GM12878 (cell line): Measurements from ENCODE around the gene RALGAPA1. TPM values are rescaled to one million over a fixed set of nuclear protein-coding genes. Genes with fewer than 3 reads are reported as not detected.

Experiments
- ATAC-seq: fragments of 200-7000 bp; cut with Tn5 transposase; 3 replicates; pipeline ENCODE4 v1.9.1; 2020; ENCODE audit warnings: mild to moderate bottlenecking, moderate library complexity
- BruUV-seq: library from RNA; stranded (reverse); fragments of 400-500 nt; replicated peaks from 2 replicates; lab custom pipeline; 2021; lab: Mats Ljungman, UMichigan
- CTCF ChIA-PET: fragments of 300-600 bp; sonication (Branson Sonifier 250); formaldehyde crosslinking; extraction: SDS; loops from one replicate; lab custom pipeline; 2021; ENCODE audit warnings: inconsistent platforms; lab: Yijun Ruan, JAX
- POLR2A ChIA-PET: fragments of 350-600 bp; formaldehyde crosslinking; extraction: SDS; loops from one replicate; lab custom pipeline; 2021; ENCODE audit warnings: inconsistent platforms; lab: Charles Lee
- RAD21 ChIA-PET: fragments of 300-600 bp; sonication (Branson Sonifier 250); formaldehyde crosslinking; loops from one replicate; lab custom pipeline; 2023; ENCODE audit warnings: antibody characterized with exemption; ENCODE audit not compliant: unreplicated experiment; lab: Charles Lee
- SMC1A ChIA-PET: fragments of 300-600 bp; sonication (Branson Sonifier 250); formaldehyde crosslinking; loops from one replicate; lab custom pipeline; 2023; ENCODE audit not compliant: unreplicated experiment, uncharacterized antibody; lab: Charles Lee
- DNase-seq: peaks from one replicate; pipeline ENCODE4 v3.0.0-alpha.2; 2011; ENCODE audit warnings: low read depth, low spot score
- FAIRE-seq: peaks from 3 replicates; lab custom pipeline; 2011; peaks lifted over from hg19 to GRCh38; lab: Jason Lieb, UNC
- H2AFZ ChIP-seq: 2 replicates; pipeline ENCODE4 v1.6.0; 2011; ENCODE audit warnings: low read depth, low read length, control low read depth; ENCODE audit not compliant: control insufficient read depth
- H3K27ac ChIP-seq: 2 replicates; pipeline ENCODE4 v1.5.1; 2011; ENCODE audit warnings: control low read depth; ENCODE audit not compliant: control insufficient read depth, insufficient read depth
- H3K27me3 ChIP-seq, 2 experiments: replicated peaks in 1 of 2; 2 replicates each; pipeline versions ENCODE4 v1.6.0 to v1.6.1; 2011; ENCODE audit warnings: low read length in 1 of 2; ENCODE audit not compliant: control insufficient read depth in 2 of 2, insufficient read depth in 2 of 2
- H3K36me3 ChIP-seq, 2 experiments: 2 replicates each; pipeline ENCODE4 v1.5.1; 2011; ENCODE audit warnings: low read length in 1 of 2; ENCODE audit not compliant: control insufficient read depth in 2 of 2, insufficient read depth in 2 of 2
- H3K4me1 ChIP-seq: 2 replicates; pipeline ENCODE4 v1.6.1; 2011; ENCODE audit warnings: mild to moderate bottlenecking, low read length, moderate library complexity, mixed read lengths; ENCODE audit not compliant: control insufficient read depth, insufficient read depth
- H3K4me2 ChIP-seq: 2 replicates; pipeline ENCODE4 v1.6.0; 2011; ENCODE audit warnings: control low read depth; ENCODE audit not compliant: control insufficient read depth, insufficient read depth
- H3K4me3 ChIP-seq: fragments of 200-600 bp; sonication (generic); 2 replicates; pipeline ENCODE4 v1.5.1; 2016
- H3K79me2 ChIP-seq: 2 replicates; pipeline ENCODE4 v1.6.0; 2011; ENCODE audit warnings: low read length; ENCODE audit not compliant: control insufficient read depth, insufficient read depth
- H3K9ac ChIP-seq: 2 replicates; pipeline ENCODE4 v1.8.0; 2011; ENCODE audit warnings: low read length, control low read depth, mixed read lengths; ENCODE audit not compliant: control insufficient read depth, insufficient read depth
- H3K9me3 ChIP-seq: replicated peaks from 3 replicates; pipeline ENCODE4 v1.5.1; 2011; ENCODE audit warnings: mild to moderate bottlenecking, low read length; ENCODE audit not compliant: control insufficient read depth, insufficient read depth
- H4K20me1 ChIP-seq: 2 replicates; pipeline ENCODE4 v1.6.0; 2011; ENCODE audit not compliant: control insufficient read depth, insufficient read depth
- ATF2 ChIP-seq: IDR thresholded peaks from 2 replicates; pipeline ENCODE4 v1.6.1; 2012; ENCODE audit warnings: low read length, inconsistent platforms
- ATF3 ChIP-seq: IDR thresholded peaks from 2 replicates; pipeline ENCODE4 v1.6.1; 2011; ENCODE audit warnings: low read depth, mild to moderate bottlenecking, low read length, moderate library complexity, borderline replicate concordance; ENCODE audit errors: extremely low read depth
- E4F1 ChIP-seq: fragments of 450-650 bp; IDR thresholded peaks from 2 replicates; pipeline ENCODE4 v1.6.1; 2018; ENCODE audit warnings: borderline replicate concordance, mild to moderate bottlenecking; ENCODE audit not compliant: partially characterized antibody
- FOXM1 ChIP-seq: IDR thresholded peaks from 2 replicates; pipeline ENCODE4 v1.6.1; 2012; ENCODE audit warnings: low read depth, mild to moderate bottlenecking, inconsistent platforms, low read length, moderate library complexity
- REST ChIP-seq: IDR thresholded peaks from 2 replicates; pipeline ENCODE4 v1.6.1; 2012; ENCODE audit warnings: mild to moderate bottlenecking, low read depth, low read length
- SKIL ChIP-seq: fragments of 450-650 bp; IDR thresholded peaks from 2 replicates; pipeline ENCODE4 v1.6.1; 2017; ENCODE audit warnings: mild to moderate bottlenecking, low read depth, inconsistent platforms; ENCODE audit not compliant: poor library complexity, severe bottlenecking
- STAT3 ChIP-seq: IDR thresholded peaks from 2 replicates; pipeline ENCODE4 v1.6.1; 2011; ENCODE audit warnings: low read depth, low read length, improper control_type of control experiment
- TCF7 ChIP-seq: IDR thresholded peaks from 2 replicates; pipeline ENCODE4 v1.6.1; 2014; ENCODE audit warnings: antibody characterized with exemption, borderline replicate concordance
- WRNIP1 ChIP-seq: IDR thresholded peaks from 2 replicates; pipeline ENCODE4 v1.6.1; 2011; ENCODE audit warnings: low read depth, low read length, improper control_type of control experiment, borderline replicate concordance
- YY1 ChIP-seq: IDR thresholded peaks from 2 replicates; pipeline ENCODE4 v1.6.1; 2011; ENCODE audit warnings: low read depth, mild to moderate bottlenecking, low read length
- in situ Hi-C: fragments of 300-500 bp; cut with MboI; formaldehyde crosslinking; loops from 9 replicates; pipeline ENCODE4 v1.14.3; 2018; ENCODE audit warnings: mixed read lengths
- intact Hi-C: fragments of 100-400 bp; cut with micrococcal nuclease; formaldehyde crosslinking; loops from one replicate; pipeline ENCODE4 v1.14.2; 2022; ENCODE audit not compliant: unreplicated experiment
- polyA plus RNA-seq, 11 experiments: library from polyadenylated mRNA; depleted of rRNA in 4 of 11; unstranded in 6 of 11; stranded (reverse) in 5 of 11; fragments of >200 nt; fragmentation: Nextera tagmentation in 4 of 11; fragmentation: Illumina TruSeq in 1 of 11; extraction: Ambion mirVana in 4 of 11; extraction: Trizol in 1 of 11; gene quantifications; 1 replicate in 1 of 11; 2 replicates in 10 of 11; pipeline versions ENCODE4 v1.2.1 to v1.2.3, GENCODE V29; 2011 to 2016; ENCODE audit warnings: inconsistent platforms in 2 of 11, missing spikeins in 2 of 11, low read depth in 1 of 11
- total RNA-seq, 4 experiments: library from RNA; depleted of rRNA in 3 of 4; stranded (reverse); fragments of >200 nt in 3 of 4; fragmentation: Illumina TruSeq in 1 of 4; extraction: Trizol in 1 of 4; gene quantifications; 2 replicates each; pipeline versions ENCODE4 v1.2.1 to v1.2.3, GENCODE V29; 2013 to 2021

Gene RALGAPA1
- total and polyA plus RNA-seq, 10 of the 15 experiments (the other 5 are each of a cell fraction or from before 2014, with no cell fraction given): 5.6 to 26.7 (median 14.7) TPM

- FAIRE-seq: no peak
- RAD21 ChIA-PET: no interaction called here
- TF ChIP-seq ATF2 (no peak), YY1 (no peak), ATF3 (no peak), REST (no peak), FOXM1 (no peak), E4F1 (no peak), STAT3 (no peak), WRNIP1 (no peak), TCF7 (no peak), SKIL (no peak)
- TF ChIP-seq, all 136 proteins: peak for 0
- no TSS peak for BruUV-seq
- H3K4me2 ChIP-seq: no peak overlapping the region
- H3K27ac ChIP-seq: no peak overlapping the region
- ChIA-PET CTCF (interaction anchor here (0.7 to 1.9 kb wide), 2 partner anchors 18 to 442 kb away, joined by 3 to 4 read pairs; no protein-coding TSS in a partner anchor), POLR2A (no interaction called here), SMC1A (interaction anchor here (1.4 kb wide), 1 partner anchor 16 kb away, joined by 4 read pairs; no protein-coding TSS in a partner anchor)
- in situ Hi-C loops: no loop called here
- no peaks in the 10 kb centered on the region for H4K20me1 ChIP-seq
- intact Hi-C loops: no loop called here
- H3K4me3 ChIP-seq: no peak overlapping the region
- H2AFZ ChIP-seq: no peak overlapping the region
- no peaks in the 10 kb centered on the region for H3K9me3 ChIP-seq
- ATAC-seq: no peak
- H3K36me3 ChIP-seq: no peaks in the 10 kb centered on the region
- no peak overlapping the region for H3K9ac ChIP-seq
- H3K4me1 ChIP-seq: no peaks in the 10 kb centered on the region
- DNase-seq: no peak
- H3K79me2 ChIP-seq: no peaks in the 10 kb centered on the region
- no peaks in the 10 kb centered on the region for H3K27me3 ChIP-seq
Observed at GRCh38 chr14:35704793-35705493, 104.2 kb downstream of the RALGAPA1 start.
